H1 (cell line): ENCODE results near the gene ADAMTS13. TPM values are rescaled to one million over a fixed set of nuclear protein-coding genes. Genes with fewer than 3 reads are reported as not detected.

Experiments used
- EZH2 ChIP-seq: fragments of 200-600 bp; sonication (generic); IDR thresholded peaks from 2 replicates; pipeline ENCODE4 v1.7.1; 2012; ENCODE audit warnings: low read depth, mild to moderate bottlenecking, moderate library complexity, low read length, inconsistent platforms; ENCODE audit not compliant: severe bottlenecking
- RBBP5 ChIP-seq: IDR thresholded peaks from 2 replicates; pipeline ENCODE4 v1.7.1; 2012; ENCODE audit warnings: low read depth, mild to moderate bottlenecking, inconsistent platforms, low read length, moderate library complexity, borderline replicate concordance
- polyA plus RNA-seq, 7 experiments: library from polyadenylated mRNA; depleted of rRNA in 3 of 7; stranded (reverse) in 5 of 7; unstranded in 2 of 7; fragments of >200 nt in 5 of 7; fragments of 200-250 nt in 2 of 7; gene quantifications; 1 replicate in 5 of 7; 2 replicates in 1 of 7; 4 replicates in 1 of 7; pipeline versions ENCODE4 v1.2.1 to v1.2.3, GENCODE V29; 2011 to 2013; ENCODE audit warnings: missing spikeins in 2 of 7, mixed read lengths in 2 of 7
- total RNA-seq: library from RNA; stranded (reverse); fragmentation: NEBNext Ultra II Directional; extraction: Animal tissue kit (Norgen Biotek cat#: 25700); gene quantifications from 2 replicates; pipeline ENCODE4 v1.2.1, GENCODE V29; 2021
- TF ChIP-seq, protein P1 (sequence below): IDR thresholded peaks from 2 replicates; pipeline ENCODE4 v1.6.1; 2012; ENCODE audit warnings: inconsistent platforms

ADAMTS13 gene
- total and polyA plus RNA-seq, 2 of the 8 experiments (the other 6 are each of a cell fraction or from before 2014, with no cell fraction given), result 4.4 to 5.8 TPM

DNA sequence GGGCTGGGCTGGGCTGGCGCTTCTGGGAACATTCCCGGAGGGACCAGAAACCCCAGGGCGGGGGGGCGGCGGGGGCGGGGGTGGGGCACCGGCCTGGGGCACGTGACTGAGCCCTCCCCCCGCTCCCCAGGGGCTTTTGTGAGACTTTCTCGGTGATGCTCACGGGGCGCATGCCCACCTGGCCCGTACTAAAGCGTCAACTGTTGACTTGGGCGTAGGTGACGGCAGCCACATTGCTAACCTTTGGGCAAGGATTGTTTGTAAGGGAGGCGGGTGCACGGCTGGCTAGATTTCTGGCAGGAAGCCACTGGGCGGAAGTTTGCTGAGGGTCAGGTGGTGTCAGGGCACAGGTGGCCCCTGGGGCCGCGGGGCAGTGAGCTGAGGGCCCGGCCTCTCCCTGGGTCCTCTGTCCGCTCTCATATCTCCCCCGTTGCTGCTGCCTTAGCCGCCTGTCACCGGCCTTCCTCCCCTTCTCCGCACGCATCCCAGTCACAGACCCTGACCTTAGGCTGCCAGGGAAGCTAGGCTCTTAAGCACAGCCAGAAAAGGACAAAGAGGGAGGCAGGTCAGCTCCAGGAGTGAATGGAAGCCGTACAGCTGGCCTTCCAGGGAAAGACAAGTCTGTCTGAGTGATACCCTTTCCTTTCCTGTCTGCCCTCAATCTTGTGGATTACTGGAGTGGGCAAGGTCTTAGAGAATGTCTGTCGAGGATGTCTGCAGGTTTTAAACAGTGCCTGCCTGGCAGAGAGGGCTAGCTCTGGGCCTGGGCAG is 38.4 kb downstream of the ADAMTS13 start (continued):
- TF ChIP-seq RBBP5 (0 out of 2 replicates have a peak, but pooled peaks have one; percentile 44), EZH2 (no peak)
- TF ChIP-seq, protein P1, sequence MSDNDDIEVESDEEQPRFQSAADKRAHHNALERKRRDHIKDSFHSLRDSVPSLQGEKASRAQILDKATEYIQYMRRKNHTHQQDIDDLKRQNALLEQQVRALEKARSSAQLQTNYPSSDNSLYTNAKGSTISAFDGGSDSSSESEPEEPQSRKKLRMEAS, result peak; percentile 44; the same call in 1 of the 2 replicates
